Coronary artery (tissue), 2 donors: ENCODE data around the gene C1QC.
"Not testable (repeated sequence)": the region's sequence is repeated elsewhere in the genome, so short reads cannot be mapped to it uniquely, and the experiment has no call there.

Experiments
- DNase-seq: peaks from one replicate; pipeline ENCODE4 v3.0.0-alpha.2; 2017; ENCODE audit warnings: low spot score
- H3K27ac ChIP-seq, 2 donors: fragments of 200-600 bp; sonication (generic); one replicate each; pipeline ENCODE4 v1.5.1; 2016 to 2019
- H3K4me3 ChIP-seq: fragments of 200-600 bp; sonication (generic); 2 replicates; pipeline ENCODE4 v1.5.1; 2016; ENCODE audit warnings: mild to moderate bottlenecking, moderate library complexity
- CTCF ChIP-seq: fragments of 200-600 bp; sonication (generic); IDR thresholded peaks from one replicate; pipeline ENCODE4 v1.5.1; 2019; ENCODE audit warnings: antibody characterized with exemption

The C1QC gene

GRCh38 chr1:22674410-22674749, 30.9 kb downstream of the C1QC start:
- TF ChIP-seq CTCF: peak; percentile 1
- Histone ChIP-seq H3K4me3 (no peak overlapping the region), H3K27ac (no peak overlapping the region)
- DNase-seq: no peak

GRCh38 chr1:22676151-22676550, 32.7 kb downstream of the C1QC start:
- not testable (repeated sequence) for H3K4me3 ChIP-seq, H3K27ac ChIP-seq, DNase-seq

DNA sequence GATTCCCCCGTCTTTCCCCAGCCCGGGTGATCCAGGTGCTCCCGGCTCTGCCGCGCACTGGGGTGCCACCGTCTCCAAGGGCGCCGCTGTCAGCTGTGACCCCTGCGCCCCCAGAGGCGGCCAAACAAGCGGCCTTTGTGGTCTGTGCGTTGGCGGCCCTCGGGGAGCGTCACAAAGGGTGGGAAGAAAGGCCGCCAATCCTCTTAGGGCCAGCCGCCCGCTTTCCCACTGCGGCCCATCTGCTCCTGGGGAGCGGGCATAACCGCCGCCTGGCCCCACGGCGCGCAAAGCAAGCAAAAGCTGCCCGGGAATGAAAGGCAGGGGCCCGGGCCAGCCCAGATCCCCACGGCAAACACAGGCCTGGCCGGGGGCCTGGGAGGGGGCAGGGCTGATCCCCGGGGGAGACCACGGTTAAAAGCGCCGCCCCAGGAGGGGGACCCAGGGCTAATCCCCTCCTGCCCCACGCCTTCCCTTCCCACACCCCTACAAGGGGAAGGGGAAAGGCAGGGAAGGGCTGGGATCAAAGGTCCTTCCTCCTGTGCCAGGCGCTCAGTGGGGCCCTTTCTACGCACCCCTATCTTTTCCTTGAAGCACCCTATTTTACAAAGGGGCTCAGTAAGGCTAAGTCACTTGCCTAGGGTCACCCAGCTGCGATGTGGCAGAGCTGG, 33.6 kb downstream of the C1QC start:
- TF ChIP-seq CTCF: no peak
- Histone ChIP-seq H3K27ac (no peak overlapping the region), H3K4me3 (no peak overlapping the region)
- no peak for DNase-seq

- no peak for TF ChIP-seq CTCF
- Histone ChIP-seq H3K4me3 (no peak overlapping the region), H3K27ac (no peak overlapping the region)
- no peak for DNase-seq
These were observed 34.8 kb downstream of the C1QC start for GRCh38 chr1:22677931-22678896.

- DNase-seq: no peak
- TF ChIP-seq CTCF: no peak
- no peak overlapping the region for H3K27ac ChIP-seq
- H3K4me3 ChIP-seq: no peak overlapping the region
These were observed 37.3 kb downstream of the C1QC start for GRCh38 chr1:22680726-22681125.

DNA sequence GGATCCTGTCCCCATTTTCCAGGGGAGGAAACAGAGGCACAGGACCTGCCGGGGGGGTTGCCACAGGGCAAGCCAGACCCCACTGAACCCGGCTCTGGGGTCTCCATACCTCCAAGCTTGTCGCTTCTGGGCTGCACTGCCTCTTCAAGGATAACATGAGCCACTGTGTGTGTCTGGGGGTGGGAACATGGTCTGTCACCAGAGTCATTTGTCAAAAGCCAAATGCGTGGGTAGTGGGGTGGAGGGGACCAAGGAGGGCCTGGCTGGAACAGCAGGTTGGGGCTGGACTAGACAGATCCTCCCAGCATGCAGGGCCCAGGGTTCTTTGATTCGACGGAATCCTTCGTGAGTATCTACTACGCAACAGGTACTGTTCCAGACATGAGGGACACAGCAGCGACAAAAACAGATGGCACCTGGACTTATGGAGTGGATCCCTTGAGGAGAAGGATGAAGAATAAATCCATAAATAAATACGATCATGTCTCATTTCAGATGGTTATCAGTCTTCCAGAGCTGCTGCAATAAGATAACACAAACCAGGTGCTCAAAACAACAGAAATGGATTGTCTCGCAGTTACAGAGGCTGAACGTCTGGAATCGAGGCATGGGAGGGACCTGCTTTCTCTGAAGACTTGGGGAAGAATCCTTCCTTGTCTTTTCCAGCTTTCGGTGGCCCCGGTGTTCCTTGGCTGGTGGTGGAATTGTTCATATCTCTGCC, 38.3 kb downstream of the C1QC start:
- no peak overlapping the region for H3K4me3 ChIP-seq
- no peak overlapping the region for H3K27ac ChIP-seq
- no peak for DNase-seq
- no peak for TF ChIP-seq CTCF

DNA sequence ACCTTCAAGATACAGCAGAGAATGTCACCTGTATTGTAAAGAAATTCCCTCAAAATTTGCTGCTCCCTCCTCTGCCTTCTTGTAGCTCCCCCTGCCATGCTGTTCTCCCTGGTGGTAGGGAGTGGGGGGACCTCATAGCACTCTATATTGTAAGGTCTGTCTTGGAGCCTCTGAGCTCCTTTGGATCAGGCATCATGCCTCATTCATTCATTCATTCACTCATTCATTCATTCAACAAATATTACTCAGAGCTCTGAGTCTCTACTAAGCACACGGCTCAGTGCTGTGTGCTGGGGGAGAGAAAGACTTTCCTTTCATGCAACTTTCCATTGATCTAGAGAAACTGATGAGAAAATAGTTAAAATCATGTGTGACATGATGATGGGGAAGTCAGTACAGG, 40.1 kb downstream of the C1QC start:
- TF ChIP-seq CTCF: no peak
- Histone ChIP-seq H3K27ac (no peak overlapping the region), H3K4me3 (no peak overlapping the region)
- no peak for DNase-seq
